OCI-LY7 (cell line): ENCODE results near the gene PACSIN3. TPM values are rescaled to one million over a fixed set of nuclear protein-coding genes. Genes with fewer than 3 reads are reported as not detected.

Source experiments
- BruUV-seq: library from RNA; stranded (reverse); fragments of 400-500 nt; replicated peaks from 2 replicates; lab custom pipeline; 2021; lab: Mats Ljungman, UMichigan
- CTCF ChIA-PET: fragments of 300-600 bp; sonication (Branson Sonifier 250); formaldehyde crosslinking; loops from one replicate; lab custom pipeline; 2022; ENCODE audit warnings: antibody characterized with exemption; ENCODE audit not compliant: unreplicated experiment; lab: Charles Lee
- POLR2A ChIA-PET: fragments of 300-600 bp; sonication (Branson Sonifier 250); formaldehyde crosslinking; loops from one replicate; lab custom pipeline; 2022; ENCODE audit warnings: antibody characterized with exemption; lab: Charles Lee
- DNase-seq: peaks from one replicate; pipeline ENCODE4 v3.0.0-alpha.2; 2015; ENCODE audit warnings: low spot score
- H2AFZ ChIP-seq: fragments of 200-600 bp; sonication (generic), shearing (Covaris generic); 2 replicates; pipeline ENCODE4 v1.6.1; 2014; ENCODE audit warnings: mild to moderate bottlenecking, antibody characterized with exemption, low read length, moderate library complexity
- H3K27ac ChIP-seq: fragments of 200-600 bp; sonication (generic); 2 replicates; pipeline ENCODE4 v1.5.1; 2014; ENCODE audit warnings: mixed run types, low read depth, mild to moderate bottlenecking, moderate library complexity, low read length, inconsistent platforms; ENCODE audit not compliant: poor library complexity, severe bottlenecking
- H3K36me3 ChIP-seq: fragments of 200-600 bp; sonication (generic); 2 replicates; pipeline ENCODE4 v1.6.1; 2014; ENCODE audit warnings: mild to moderate bottlenecking, antibody characterized with exemption, low read length, moderate library complexity, mixed read lengths; ENCODE audit not compliant: insufficient read depth
- H3K4me1 ChIP-seq: fragments of 200-600 bp; sonication (generic); 2 replicates; pipeline ENCODE4 v1.5.1; 2014; ENCODE audit warnings: mild to moderate bottlenecking, low read length; ENCODE audit not compliant: insufficient read depth, poor library complexity, severe bottlenecking
- H3K4me2 ChIP-seq: fragments of 200-600 bp; sonication (generic); 2 replicates; pipeline ENCODE4 v1.6.1; 2014; ENCODE audit warnings: mild to moderate bottlenecking, low read length
- H3K4me3 ChIP-seq: fragments of 200-600 bp; sonication (generic); 2 replicates; pipeline ENCODE4 v1.5.1; 2014; ENCODE audit warnings: mild to moderate bottlenecking, low read depth, low read length; ENCODE audit not compliant: poor library complexity, severe bottlenecking
- H3K79me2 ChIP-seq: fragments of 200-600 bp; sonication (generic); 2 replicates; pipeline ENCODE4 v1.6.1; 2016; ENCODE audit warnings: low read depth, mild to moderate bottlenecking, low read length, moderate library complexity, mixed read lengths; ENCODE audit not compliant: insufficient read depth
- H3K9me2 ChIP-seq: fragments of 200-600 bp; sonication (generic); 2 replicates; pipeline ENCODE4 v1.6.1; 2016; ENCODE audit warnings: mild to moderate bottlenecking, low read length, mixed read lengths; ENCODE audit not compliant: insufficient read depth
- H3K9me3 ChIP-seq: fragments of 200-600 bp; sonication (generic); 2 replicates; pipeline ENCODE4 v1.6.1; 2014; ENCODE audit warnings: mild to moderate bottlenecking, mixed run types, low read length, mixed read lengths
- H4K20me1 ChIP-seq: fragments of 200-600 bp; sonication (generic); 2 replicates; pipeline ENCODE4 v1.6.1; 2014; ENCODE audit warnings: mild to moderate bottlenecking, antibody characterized with exemption, low read length, moderate library complexity, mixed read lengths; ENCODE audit not compliant: insufficient read depth
- EZH2phosphoT487 ChIP-seq: fragments of 200-600 bp; sonication (generic); IDR thresholded peaks from 2 replicates; pipeline ENCODE4 v1.6.1; 2018; ENCODE audit warnings: low read depth, borderline replicate concordance, mild to moderate bottlenecking, mixed run types, antibody characterized with exemption, low read length, moderate library complexity, mixed read lengths
- intact Hi-C: fragments of 100-400 bp; cut with micrococcal nuclease; formaldehyde crosslinking; loops from one replicate; pipeline ENCODE4 v1.10.0; 2022; ENCODE audit not compliant: unreplicated experiment
- total RNA-seq, 2 experiments: library from RNA; depleted of rRNA in 1 of 2; stranded (reverse); fragments of >200 nt in 1 of 2; shearing (Covaris generic) in 1 of 2; gene quantifications; 2 replicates each; pipeline ENCODE4 v1.2.3, GENCODE V29; 2014 to 2022
- TF ChIP-seq, protein P1 (sequence below): fragments of 200-600 bp; sonication (generic); conservative IDR thresholded peaks from 2 replicates; pipeline ENCODE4 v1.5.1; 2014; ENCODE audit warnings: mild to moderate bottlenecking, antibody characterized with exemption, low read length, moderate library complexity, mixed read lengths

Gene PACSIN3
- total RNA-seq, 2 experiments from 2014 or later, result not detected

DNA sequence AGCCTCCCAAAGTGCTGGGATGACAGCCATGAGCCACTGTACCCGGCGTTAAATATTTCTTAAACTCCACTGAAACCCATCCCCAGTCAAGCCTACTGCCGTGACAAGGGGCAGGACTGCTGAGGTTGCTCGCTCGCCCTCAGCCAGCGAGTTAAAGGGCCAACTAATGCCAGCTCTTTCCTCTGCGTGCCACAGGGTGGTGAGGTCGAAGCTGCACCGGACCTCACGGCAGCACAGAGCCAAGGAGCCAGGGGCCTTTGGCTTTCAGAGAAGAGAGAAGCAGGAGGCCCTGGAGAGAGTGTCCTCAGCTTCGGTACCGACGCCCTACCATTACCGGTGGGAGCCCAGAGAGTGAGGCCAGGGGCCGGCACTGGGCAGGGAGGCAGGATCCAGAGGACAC is 22.3 kb downstream of the PACSIN3 start:
- no peak for DNase-seq

DNA sequence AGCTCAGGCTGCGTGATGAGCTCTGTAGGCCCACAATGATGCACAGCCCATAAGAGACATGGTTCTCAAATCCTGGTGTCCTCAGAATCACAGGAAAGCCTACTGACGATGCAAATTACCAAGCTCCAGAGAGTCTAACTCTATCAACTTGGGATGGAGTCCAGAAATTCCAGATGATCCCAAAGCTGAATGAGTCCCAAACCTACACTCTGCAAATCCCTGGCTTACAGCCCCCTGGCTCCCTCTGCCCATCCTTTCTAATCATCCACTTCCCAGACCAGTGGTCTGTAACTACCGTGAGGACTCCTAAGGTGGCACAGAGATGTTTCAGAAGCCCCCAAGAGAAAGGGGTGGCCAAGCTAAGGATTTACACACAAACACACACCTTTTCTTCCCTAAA is 23.0 kb downstream of the PACSIN3 start:
- Histone ChIP-seq H2AFZ (no peak overlapping the region), H3K27ac (no peak overlapping the region), H3K79me2 (no peaks in the 10 kb centered on the region), H3K9me3 (no peaks in the 10 kb centered on the region), H3K4me3 (no peak overlapping the region), H3K4me1 (peaks cover 18% of the 10 kb centered on the region), H3K4me2 (no peak overlapping the region), H4K20me1 (no peaks in the 10 kb centered on the region), H3K9me2 (no peaks in the 10 kb centered on the region), H3K36me3 (peaks cover 82% of the 10 kb centered on the region)
- no peak for TF ChIP-seq EZH2phosphoT487
- TF ChIP-seq, protein P1, sequence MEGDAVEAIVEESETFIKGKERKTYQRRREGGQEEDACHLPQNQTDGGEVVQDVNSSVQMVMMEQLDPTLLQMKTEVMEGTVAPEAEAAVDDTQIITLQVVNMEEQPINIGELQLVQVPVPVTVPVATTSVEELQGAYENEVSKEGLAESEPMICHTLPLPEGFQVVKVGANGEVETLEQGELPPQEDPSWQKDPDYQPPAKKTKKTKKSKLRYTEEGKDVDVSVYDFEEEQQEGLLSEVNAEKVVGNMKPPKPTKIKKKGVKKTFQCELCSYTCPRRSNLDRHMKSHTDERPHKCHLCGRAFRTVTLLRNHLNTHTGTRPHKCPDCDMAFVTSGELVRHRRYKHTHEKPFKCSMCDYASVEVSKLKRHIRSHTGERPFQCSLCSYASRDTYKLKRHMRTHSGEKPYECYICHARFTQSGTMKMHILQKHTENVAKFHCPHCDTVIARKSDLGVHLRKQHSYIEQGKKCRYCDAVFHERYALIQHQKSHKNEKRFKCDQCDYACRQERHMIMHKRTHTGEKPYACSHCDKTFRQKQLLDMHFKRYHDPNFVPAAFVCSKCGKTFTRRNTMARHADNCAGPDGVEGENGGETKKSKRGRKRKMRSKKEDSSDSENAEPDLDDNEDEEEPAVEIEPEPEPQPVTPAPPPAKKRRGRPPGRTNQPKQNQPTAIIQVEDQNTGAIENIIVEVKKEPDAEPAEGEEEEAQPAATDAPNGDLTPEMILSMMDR, result no peak
- POLR2A ChIA-PET, result interaction anchor here (0.6 to 1.3 kb wide), 6 partner anchors 9 to 349 kb away, joined by 3 to 8 read pairs (median 3); no protein-coding TSS in a partner anchor
- BruUV-seq, result no TSS peak
- CTCF ChIA-PET, result interaction anchor here (0.6 to 1.4 kb wide), 3 partner anchors 8 to 12 kb away, joined by 3 to 4 read pairs (median 3); no protein-coding TSS in a partner anchor
- intact Hi-C loops, result no loop called here
- DNase-seq, result no peak

More for the DNA sequence above, 22.3 kb downstream of the PACSIN3 start:
- ChIA-PET CTCF (no interaction called here), POLR2A (interaction anchor here (0.5 to 1.3 kb wide), 2 partner anchors 8 to 79 kb away, joined by 4 to 8 read pairs; no protein-coding TSS in a partner anchor)
- intact Hi-C loops, result no loop called here
- H3K9me2 ChIP-seq, result no peaks in the 10 kb centered on the region
- H2AFZ ChIP-seq, result no peak overlapping the region
- no peaks in the 10 kb centered on the region for H3K79me2 ChIP-seq
- no peak overlapping the region for H3K4me3 ChIP-seq
- no peak overlapping the region for H3K27ac ChIP-seq
- H3K36me3 ChIP-seq, result peaks cover 83% of the 10 kb centered on the region
- no peaks in the 10 kb centered on the region for H3K9me3 ChIP-seq
- no peaks in the 10 kb centered on the region for H4K20me1 ChIP-seq
- H3K4me2 ChIP-seq, result no peak overlapping the region
- H3K4me1 ChIP-seq, result peaks cover 12% of the 10 kb centered on the region
- BruUV-seq, result no TSS peak
- TF ChIP-seq EZH2phosphoT487, result no peak
- TF ChIP-seq, protein P1, result no peak

DNA sequence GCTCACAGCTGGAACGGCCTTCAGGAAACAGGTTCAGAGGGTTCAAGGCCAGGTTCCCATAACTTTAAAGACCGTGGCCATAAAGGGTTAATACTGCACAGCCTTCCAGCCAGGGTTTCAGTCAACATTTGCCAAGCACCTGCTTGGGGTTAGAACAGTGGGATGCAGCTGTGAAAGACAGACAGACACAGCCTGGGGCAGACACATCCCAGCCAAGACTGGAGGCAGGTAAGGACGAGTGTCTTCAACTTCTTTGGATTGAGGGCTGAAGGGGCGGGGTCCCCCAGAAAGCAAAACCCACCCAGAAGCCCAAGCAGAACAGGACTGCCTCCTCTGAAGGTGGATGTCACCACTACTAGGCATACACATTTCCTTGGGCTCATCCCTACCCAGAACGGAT is 23.8 kb downstream of the PACSIN3 start:
- intact Hi-C loops, result no loop called here
- no peaks in the 10 kb centered on the region for H3K9me2 ChIP-seq
- ChIA-PET POLR2A (interaction anchor here (0.7 kb wide), 1 partner anchor 348 kb away, joined by 7 read pairs; no protein-coding TSS in a partner anchor), CTCF (interaction anchor here (0.6 to 1.4 kb wide), 3 partner anchors 9 to 248 kb away, joined by 3 read pairs; no protein-coding TSS in a partner anchor)
- H2AFZ ChIP-seq, result no peak overlapping the region
- H3K4me2 ChIP-seq, result no peak overlapping the region
- no peak overlapping the region for H3K27ac ChIP-seq
- no peak for DNase-seq
- peaks cover 23% of the 10 kb centered on the region for H3K4me1 ChIP-seq
- H3K79me2 ChIP-seq, result no peaks in the 10 kb centered on the region
- H4K20me1 ChIP-seq, result no peaks in the 10 kb centered on the region
- TF ChIP-seq, protein P1, result no peak
- TF ChIP-seq EZH2phosphoT487, result no peak
- no TSS peak for BruUV-seq
- no peak overlapping the region for H3K4me3 ChIP-seq
- peaks cover 80% of the 10 kb centered on the region for H3K36me3 ChIP-seq
- no peaks in the 10 kb centered on the region for H3K9me3 ChIP-seq
